Calu3 (cell line): ENCODE data around the gene PIP4K2B. TPM values are rescaled to one million over a fixed set of nuclear protein-coding genes. Genes with fewer than 3 reads are reported as not detected.
A peak's percentile ranks its signal among the peaks of the same experiment; 100 is the strongest.

Experiments
- BruUV-seq: library from RNA; stranded (reverse); fragments of 400-500 nt; replicated peaks from 2 replicates; lab custom pipeline; 2021; lab: Mats Ljungman, UMichigan
- CTCF ChIA-PET: fragments of 300-600 bp; sonication (Branson Sonifier 250); formaldehyde crosslinking; loops from one replicate; lab custom pipeline; 2022; ENCODE audit warnings: antibody characterized with exemption; lab: Charles Lee
- DNase-seq: peaks from one replicate; pipeline ENCODE4 v3.0.0; 2022
- H3K27ac Mint-ChIP-seq: one replicate; pipeline ENCODE4 v1.8.0; 2022; ENCODE audit warnings: mixed read lengths; ENCODE audit not compliant: unreplicated experiment
- H3K27me3 Mint-ChIP-seq: one replicate; pipeline ENCODE4 v1.8.0; 2022; ENCODE audit warnings: mixed read lengths; ENCODE audit not compliant: unreplicated experiment
- H3K36me3 Mint-ChIP-seq: one replicate; pipeline ENCODE4 v1.8.0; 2022; ENCODE audit warnings: mild to moderate bottlenecking, moderate library complexity, mixed read lengths; ENCODE audit not compliant: insufficient read depth, unreplicated experiment
- H3K4me1 Mint-ChIP-seq: one replicate; pipeline ENCODE4 v1.8.0; 2022; ENCODE audit warnings: mild to moderate bottlenecking, low read depth, mixed read lengths; ENCODE audit not compliant: unreplicated experiment
- H3K4me3 Mint-ChIP-seq: one replicate; pipeline ENCODE4 v1.8.0; 2022; ENCODE audit warnings: mild to moderate bottlenecking, low read depth, moderate library complexity, mixed read lengths; ENCODE audit not compliant: unreplicated experiment
- H3K9me3 Mint-ChIP-seq: one replicate; pipeline ENCODE4 v1.8.0; 2022; ENCODE audit warnings: low read depth, mixed read lengths; ENCODE audit not compliant: unreplicated experiment
- intact Hi-C: fragments of 100-400 bp; cut with micrococcal nuclease; formaldehyde crosslinking; loops from one replicate; pipeline ENCODE4 v1.10.0; 2022; ENCODE audit not compliant: unreplicated experiment
- total RNA-seq: library from RNA; stranded (reverse); gene quantifications from 2 replicates; pipeline ENCODE4 v1.2.3, GENCODE V29; 2022
- TF ChIP-seq, protein P1 (sequence below): fragments of 200-600 bp; IDR thresholded peaks from one replicate; pipeline ENCODE4 v1.8.0; 2022; ENCODE audit warnings: antibody characterized with exemption; ENCODE audit not compliant: unreplicated experiment

PIP4K2B gene
- total RNA-seq, 1 experiment from 2014 or later = 120 TPM

DNA sequence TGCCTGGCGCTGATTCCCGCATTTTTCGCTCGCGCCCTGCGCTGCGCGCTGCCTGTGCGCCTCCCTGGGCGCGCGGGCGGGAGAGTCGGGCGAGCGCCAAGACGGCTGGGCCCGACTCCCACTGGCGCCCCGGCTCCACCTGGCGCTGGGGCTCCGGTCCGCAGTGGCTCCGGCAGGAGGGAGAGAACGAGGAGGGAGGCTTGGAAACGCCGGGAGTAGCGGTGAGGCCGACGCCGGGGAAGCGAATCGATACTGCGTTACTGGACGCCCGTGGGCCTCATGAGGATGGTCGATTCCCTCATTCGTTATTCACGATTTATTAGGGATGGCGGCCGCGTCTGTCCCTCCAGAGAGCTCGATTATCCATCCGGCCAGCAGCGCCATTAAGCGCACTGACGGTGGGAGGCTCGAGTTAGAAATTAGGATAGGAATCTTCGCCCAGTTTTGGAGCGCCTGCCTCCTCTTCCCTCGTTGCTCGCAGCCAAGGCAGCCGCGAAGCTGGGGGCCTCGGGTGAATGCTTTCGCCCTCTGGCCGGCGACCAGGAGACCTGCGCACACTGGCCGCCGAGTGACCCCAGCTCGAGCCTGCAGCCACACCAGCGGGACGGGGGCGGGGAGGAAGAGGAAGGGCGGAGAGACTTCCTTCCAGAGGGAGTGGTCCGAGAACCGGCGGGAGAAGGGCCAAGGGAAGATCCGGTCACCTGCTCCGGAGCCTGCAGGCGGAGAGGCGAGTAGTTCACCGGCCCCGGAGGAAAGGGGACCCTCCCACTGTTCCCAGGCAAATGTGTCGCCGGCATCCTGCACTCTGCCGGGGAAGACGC is 49.9 kb downstream of the PIP4K2B start:
- TF ChIP-seq, protein P1, sequence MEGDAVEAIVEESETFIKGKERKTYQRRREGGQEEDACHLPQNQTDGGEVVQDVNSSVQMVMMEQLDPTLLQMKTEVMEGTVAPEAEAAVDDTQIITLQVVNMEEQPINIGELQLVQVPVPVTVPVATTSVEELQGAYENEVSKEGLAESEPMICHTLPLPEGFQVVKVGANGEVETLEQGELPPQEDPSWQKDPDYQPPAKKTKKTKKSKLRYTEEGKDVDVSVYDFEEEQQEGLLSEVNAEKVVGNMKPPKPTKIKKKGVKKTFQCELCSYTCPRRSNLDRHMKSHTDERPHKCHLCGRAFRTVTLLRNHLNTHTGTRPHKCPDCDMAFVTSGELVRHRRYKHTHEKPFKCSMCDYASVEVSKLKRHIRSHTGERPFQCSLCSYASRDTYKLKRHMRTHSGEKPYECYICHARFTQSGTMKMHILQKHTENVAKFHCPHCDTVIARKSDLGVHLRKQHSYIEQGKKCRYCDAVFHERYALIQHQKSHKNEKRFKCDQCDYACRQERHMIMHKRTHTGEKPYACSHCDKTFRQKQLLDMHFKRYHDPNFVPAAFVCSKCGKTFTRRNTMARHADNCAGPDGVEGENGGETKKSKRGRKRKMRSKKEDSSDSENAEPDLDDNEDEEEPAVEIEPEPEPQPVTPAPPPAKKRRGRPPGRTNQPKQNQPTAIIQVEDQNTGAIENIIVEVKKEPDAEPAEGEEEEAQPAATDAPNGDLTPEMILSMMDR = no peak
- CTCF ChIA-PET = interaction anchor here (0.6 to 1.9 kb wide), 11 partner anchors 9 to 1096 kb away, joined by 3 to 14 read pairs (median 5); partner anchors contain the start of gene CISD3
- Mint-ChIP-seq H3K4me1 (peaks cover 52% of the 10 kb centered on the region), H3K9me3 (no peaks in the 10 kb centered on the region), H3K36me3 (peaks cover 99% of the 10 kb centered on the region), H3K27me3 (no peaks in the 10 kb centered on the region), H3K27ac (peak overlapping the region; percentile 85), H3K4me3 (peak overlapping the region; percentile 78)
- TSS peak; percentile 73 for BruUV-seq
- peak; percentile 100 for DNase-seq
- intact Hi-C loops = loop anchor here (1.0 to 5.0 kb wide), 4 partner anchors 43 to 403 kb away; partner anchors contain the start of gene PLXDC1

DNA sequence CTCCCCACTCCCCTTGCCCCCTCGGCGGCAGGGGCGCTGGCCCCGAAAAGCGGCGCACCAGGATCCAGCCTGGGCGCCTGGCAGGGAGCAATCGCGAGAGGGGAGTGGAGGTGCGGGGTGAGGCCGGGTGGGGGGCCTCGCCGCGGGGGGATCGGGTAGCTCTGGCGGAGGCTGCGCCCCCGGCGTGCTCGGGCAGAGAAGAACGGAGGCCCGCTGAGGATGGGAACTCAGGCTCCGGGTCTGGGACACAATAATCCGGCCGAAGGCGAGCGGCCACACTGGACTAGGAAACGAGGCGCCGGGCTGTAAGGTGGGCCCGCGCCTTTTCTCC is 50.5 kb downstream of the PIP4K2B start:
- intact Hi-C loops = loop anchor here (1.0 kb wide), 1 partner anchor 43 kb away; no protein-coding TSS in a partner anchor
- H3K27me3 Mint-ChIP-seq = no peaks in the 10 kb centered on the region
- peaks cover 54% of the 10 kb centered on the region for H3K4me1 Mint-ChIP-seq
- BruUV-seq = no TSS peak
- no peaks in the 10 kb centered on the region for H3K9me3 Mint-ChIP-seq
- H3K36me3 Mint-ChIP-seq = peaks cover 100% of the 10 kb centered on the region
- no peak overlapping the region for H3K27ac Mint-ChIP-seq
- H3K4me3 Mint-ChIP-seq = peak overlapping the region; percentile 78
- TF ChIP-seq, protein P1 = peak; percentile 21
- CTCF ChIA-PET = interaction anchor here (0.6 to 1.8 kb wide), 3 partner anchors 9 to 116 kb away, joined by 3 to 14 read pairs (median 4); partner anchors contain the start of gene CISD3
- no peak for DNase-seq

DNA sequence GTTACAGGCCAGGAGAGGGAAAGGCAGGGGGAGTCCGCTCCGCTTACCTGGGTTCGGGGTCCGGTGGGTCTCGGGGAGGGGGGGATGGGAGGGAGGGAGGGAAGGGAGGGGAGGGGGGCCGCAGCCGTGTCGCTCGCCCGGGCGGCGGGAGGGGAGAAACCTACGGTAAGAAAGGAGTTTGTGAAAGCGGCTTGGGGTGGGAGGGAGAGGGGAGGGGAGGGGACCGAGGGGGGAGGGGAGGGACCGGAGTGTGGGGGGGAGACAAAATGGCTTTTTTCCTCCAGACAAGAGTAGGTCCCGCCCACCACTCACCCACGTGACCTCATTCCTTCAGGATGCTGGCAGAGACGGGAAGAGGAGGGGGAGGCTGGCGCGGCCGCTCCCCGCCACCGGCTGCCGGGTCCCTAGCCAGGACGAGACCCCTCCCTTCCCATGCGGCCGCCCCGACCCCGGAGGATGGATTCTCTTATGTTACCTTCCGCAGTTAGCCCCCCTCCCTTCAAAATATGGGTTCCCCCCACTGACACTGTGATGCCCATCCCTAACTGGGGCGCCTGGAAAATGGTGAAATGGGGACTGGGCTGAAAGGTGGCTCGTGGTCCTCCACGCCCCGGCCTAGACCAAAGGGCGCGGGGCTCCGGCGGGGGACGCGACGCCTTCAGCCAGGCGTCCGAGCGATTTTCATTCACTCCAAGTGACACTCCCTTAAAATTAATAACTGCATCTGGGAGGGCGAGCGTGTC is 51.0 kb downstream of the PIP4K2B start, which contains the start of gene PCGF2:
Gene PCGF2, minus strand, starts transcription at position 188 of the 743 bp plus-strand sequence. CDS start 7,934 bp downstream, outside the sequence.
- no peaks in the 10 kb centered on the region for H3K9me3 Mint-ChIP-seq
- BruUV-seq = no TSS peak
- CTCF ChIA-PET = interaction anchor here (1.8 kb wide), 1 partner anchor 17 kb away, joined by 14 read pairs; the partner anchor contains the start of gene CISD3
- H3K4me1 Mint-ChIP-seq = peaks cover 54% of the 10 kb centered on the region
- H3K27ac Mint-ChIP-seq = peak within 1 kb of the TSS; percentile 86
- peak within 1 kb of the TSS; percentile 78 for H3K4me3 Mint-ChIP-seq
- TF ChIP-seq, protein P1 = no peak
- intact Hi-C loops = no loop called here
- DNase-seq = peak; percentile 99
- peaks cover 100% of the 10 kb centered on the region for H3K36me3 Mint-ChIP-seq
- H3K27me3 Mint-ChIP-seq = no peaks in the 10 kb centered on the region

DNA sequence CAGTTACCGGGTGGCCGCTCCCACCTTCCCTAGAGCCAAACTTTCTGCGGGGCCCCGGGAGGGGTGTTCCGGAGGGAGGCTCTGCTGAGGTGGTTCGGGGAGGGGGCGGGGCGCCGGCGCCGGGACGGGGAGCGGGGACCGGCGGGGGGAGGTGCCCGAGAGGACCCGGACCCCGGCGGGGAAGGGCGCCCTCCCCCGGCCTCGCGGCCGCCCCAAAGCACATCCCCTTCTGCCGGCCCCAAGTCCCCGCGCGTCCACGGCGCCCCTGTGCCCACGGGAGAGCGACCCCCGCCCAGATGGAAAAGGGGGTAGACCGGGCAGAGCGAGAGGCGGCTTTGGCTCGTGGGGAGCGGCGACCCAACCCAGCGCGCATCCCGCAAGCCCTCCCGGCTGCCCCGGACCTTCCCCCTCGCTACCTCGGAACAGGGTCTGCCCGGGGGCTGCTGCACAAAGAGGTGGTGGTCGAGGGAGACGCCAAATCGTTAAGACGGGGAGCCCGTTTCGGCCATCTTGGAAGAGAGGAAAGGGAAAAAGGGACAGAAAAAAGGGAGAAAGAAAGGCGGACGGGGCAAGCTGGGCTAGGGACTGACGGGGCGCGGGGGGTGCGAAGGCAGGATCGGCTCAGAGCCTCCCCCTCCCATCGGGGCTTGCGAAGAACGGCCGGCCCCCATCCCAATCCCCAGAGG is 51.8 kb downstream of the PIP4K2B start:
- H3K9me3 Mint-ChIP-seq = no peaks in the 10 kb centered on the region
- peak overlapping the region; percentile 86 for H3K27ac Mint-ChIP-seq
- H3K27me3 Mint-ChIP-seq = no peaks in the 10 kb centered on the region
- peaks cover 100% of the 10 kb centered on the region for H3K36me3 Mint-ChIP-seq
- no TSS peak for BruUV-seq
- CTCF ChIA-PET = no interaction called here
- peaks cover 60% of the 10 kb centered on the region for H3K4me1 Mint-ChIP-seq
- peak; percentile 81 for DNase-seq
- intact Hi-C loops = no loop called here
- H3K4me3 Mint-ChIP-seq = peak overlapping the region; percentile 78
- TF ChIP-seq, protein P1 = peak; percentile 57
